ENCODE measurements around the gene ZNF24.

The ZNF24 gene

GRCh38 chr18:35361570-35362321, 17.5 kb upstream of the ZNF24 start:
- in situ Hi-C loops (cut with MboI; ENCODE audit: low sequenced_read_pairs), result no loop called here

GRCh38 chr18:35355140-35355618, 11.0 kb upstream of the ZNF24 start:
- in situ Hi-C loops (cut with MboI; ENCODE audit: low sequenced_read_pairs), result loop anchor here (10.0 kb wide), 1 partner anchor 120 kb away; no protein-coding TSS in a partner anchor

- in situ Hi-C loops (cut with MboI; ENCODE audit: low sequenced_read_pairs), result loop anchor here (10.0 kb wide), 1 partner anchor 118 kb away; no protein-coding TSS in a partner anchor
These were observed 8.6 kb upstream of the ZNF24 start for GRCh38 chr18:35352778-35353177.

- in situ Hi-C loops (cut with MboI; ENCODE audit: low sequenced_read_pairs), result loop anchor here (10.0 kb wide), 1 partner anchor 117 kb away; no protein-coding TSS in a partner anchor
These were observed 8.1 kb upstream of the ZNF24 start for GRCh38 chr18:35352283-35352682.

GRCh38 chr18:35348001-35348400, 3.8 kb upstream of the ZNF24 start:
- in situ Hi-C loops (cut with MboI; ENCODE audit: low sequenced_read_pairs), result no loop called here

- in situ Hi-C loops (cut with MboI; ENCODE audit: low sequenced_read_pairs), result no loop called here
These were observed 1.7 kb upstream of the ZNF24 start for GRCh38 chr18:35345950-35346349.

- in situ Hi-C loops (cut with MboI; ENCODE audit: low sequenced_read_pairs), result no loop called here
These were observed 1.3 kb upstream of the ZNF24 start for GRCh38 chr18:35345460-35345921.

- in situ Hi-C loops (cut with MboI; ENCODE audit: low sequenced_read_pairs), result no loop called here
These were observed 678 bp upstream of the ZNF24 start for GRCh38 chr18:35344736-35345459.

- in situ Hi-C loops (cut with MboI; ENCODE audit: low sequenced_read_pairs), result no loop called here
These were observed 708 bp downstream of the ZNF24 start for GRCh38 chr18:35343488-35343935.

GRCh38 chr18:35337286-35337685, 6.9 kb downstream of the ZNF24 start:
- in situ Hi-C loops (cut with MboI; ENCODE audit: low sequenced_read_pairs), result no loop called here

GRCh38 chr18:35335866-35336265, 8.4 kb downstream of the ZNF24 start:
- in situ Hi-C loops (cut with MboI; ENCODE audit: low sequenced_read_pairs), result no loop called here

GRCh38 chr18:35334821-35335220, 9.4 kb downstream of the ZNF24 start:
- in situ Hi-C loops (cut with MboI; ENCODE audit: low sequenced_read_pairs), result no loop called here

GRCh38 chr18:35334212-35334611, 10.0 kb downstream of the ZNF24 start:
- in situ Hi-C loops (cut with MboI; ENCODE audit: low sequenced_read_pairs), result no loop called here

GRCh38 chr18:35331367-35332087, 12.7 kb downstream of the ZNF24 start:
- in situ Hi-C loops (cut with MboI; ENCODE audit: low sequenced_read_pairs), result no loop called here

- in situ Hi-C loops (cut with MboI; ENCODE audit: low sequenced_read_pairs), result no loop called here
These were observed 15.4 kb downstream of the ZNF24 start for GRCh38 chr18:35328868-35329267.

GRCh38 chr18:35326695-35327387, 17.4 kb downstream of the ZNF24 start:
- in situ Hi-C loops (cut with MboI; ENCODE audit: low sequenced_read_pairs), result no loop called here

GRCh38 chr18:35324926-35325655, 19.1 kb downstream of the ZNF24 start:
- in situ Hi-C loops (cut with MboI; ENCODE audit: low sequenced_read_pairs), result no loop called here

- in situ Hi-C loops (cut with MboI; ENCODE audit: low sequenced_read_pairs), result no loop called here
These were observed 21.4 kb downstream of the ZNF24 start for GRCh38 chr18:35322486-35323458.

- in situ Hi-C loops (cut with MboI; ENCODE audit: low sequenced_read_pairs), result no loop called here
These were observed 32.7 kb downstream of the ZNF24 start for GRCh38 chr18:35311496-35311895.

All from HL-60/S4 (cell line).